CD4-positive, alpha-beta T cell treated with Interleukin-21 for 1 hour (primary cell): ENCODE results near the gene DNAAF5.

ENCODE experiments used
- DNase-seq: peaks from one replicate; pipeline ENCODE4 v3.0.0-alpha.2; 2020

DNAAF5 gene

DNA sequence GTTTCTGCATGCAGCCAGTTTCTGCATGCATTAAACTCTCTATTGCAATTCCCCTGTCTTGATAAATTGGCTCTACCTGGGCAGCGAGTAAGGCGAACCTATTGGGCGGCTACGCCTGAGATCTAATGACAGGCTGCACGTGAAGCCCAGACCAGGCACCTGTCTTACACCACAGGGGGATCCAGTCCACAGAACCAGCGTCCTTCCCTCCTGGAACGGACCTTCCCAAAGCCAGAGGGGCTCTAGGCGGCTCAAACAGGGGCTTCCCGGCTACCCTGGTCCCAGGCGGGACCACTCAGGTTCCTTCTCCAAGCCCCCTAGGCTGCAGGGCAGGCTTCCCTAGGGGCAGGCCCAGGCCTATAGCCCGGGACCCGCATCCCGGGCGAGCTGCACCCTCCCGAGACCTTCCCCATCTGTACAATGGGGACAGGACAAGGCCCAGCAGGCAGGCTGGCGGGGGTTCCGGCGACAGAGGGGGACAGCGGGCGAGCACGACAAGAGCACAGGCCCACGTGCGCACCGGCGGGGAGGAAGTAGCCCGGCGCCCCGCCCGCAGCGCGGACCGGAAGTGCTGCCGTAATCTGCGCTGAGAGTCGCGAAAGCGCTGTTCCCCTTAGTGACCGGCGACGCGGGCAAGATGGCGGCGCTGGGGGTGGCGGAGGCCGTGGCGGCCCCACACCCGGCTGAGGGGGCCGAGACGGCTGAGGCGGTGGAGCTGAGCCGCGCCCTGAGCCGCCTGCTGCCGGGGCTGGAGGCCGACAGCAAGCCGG is at the start of gene DNAAF5:
Gene DNAAF5 (plus strand): TSS at position 616 of the 770 bp plus-strand sequence. CDS start 22 bp downstream, at position 638.
- DNase-seq = peak; percentile 86

GRCh38 chr7:676972-677385 is 49.5 kb upstream of the DNAAF5 start:
- DNase-seq = no peak

DNA sequence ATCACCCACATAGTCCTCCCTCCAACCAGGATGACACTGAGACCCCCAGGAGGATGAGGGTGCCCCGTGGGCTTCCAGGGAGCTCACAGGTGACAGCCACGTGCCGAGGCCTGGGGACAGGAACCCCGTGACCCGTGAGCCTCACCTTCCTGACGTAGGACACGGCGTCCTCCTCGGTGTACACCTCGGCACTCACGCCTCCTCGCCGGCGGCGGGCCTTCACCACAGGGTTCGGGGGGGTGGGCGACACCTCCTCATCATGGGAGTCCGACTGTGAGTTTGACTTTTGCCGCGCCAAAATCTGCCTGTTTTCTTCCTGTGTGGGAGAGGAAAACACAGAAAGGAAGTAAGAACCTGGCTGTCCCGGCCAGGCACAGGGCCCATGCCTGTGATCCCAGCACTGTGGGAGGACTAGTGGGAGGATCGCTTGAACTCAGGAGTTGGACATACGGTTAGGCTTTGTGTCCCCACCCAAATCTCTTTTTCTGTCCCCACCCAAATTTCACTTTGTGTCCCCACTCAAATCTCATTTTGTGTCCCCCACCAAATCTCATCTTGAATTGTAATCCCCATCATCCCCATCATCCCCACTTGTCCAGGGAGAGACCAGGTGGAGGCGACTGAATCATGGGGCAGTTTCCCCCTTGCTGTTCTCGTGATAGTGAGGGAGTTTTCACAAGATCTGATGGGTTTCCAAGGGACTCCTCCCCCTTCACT is 45.9 kb upstream of the DNAAF5 start:
- no peak for DNase-seq

- no peak for DNase-seq
Measured at GRCh38 chr7:681551-682307, 44.8 kb upstream of the DNAAF5 start.

- DNase-seq = no peak
Measured at GRCh38 chr7:682810-683209, 43.7 kb upstream of the DNAAF5 start.

DNA sequence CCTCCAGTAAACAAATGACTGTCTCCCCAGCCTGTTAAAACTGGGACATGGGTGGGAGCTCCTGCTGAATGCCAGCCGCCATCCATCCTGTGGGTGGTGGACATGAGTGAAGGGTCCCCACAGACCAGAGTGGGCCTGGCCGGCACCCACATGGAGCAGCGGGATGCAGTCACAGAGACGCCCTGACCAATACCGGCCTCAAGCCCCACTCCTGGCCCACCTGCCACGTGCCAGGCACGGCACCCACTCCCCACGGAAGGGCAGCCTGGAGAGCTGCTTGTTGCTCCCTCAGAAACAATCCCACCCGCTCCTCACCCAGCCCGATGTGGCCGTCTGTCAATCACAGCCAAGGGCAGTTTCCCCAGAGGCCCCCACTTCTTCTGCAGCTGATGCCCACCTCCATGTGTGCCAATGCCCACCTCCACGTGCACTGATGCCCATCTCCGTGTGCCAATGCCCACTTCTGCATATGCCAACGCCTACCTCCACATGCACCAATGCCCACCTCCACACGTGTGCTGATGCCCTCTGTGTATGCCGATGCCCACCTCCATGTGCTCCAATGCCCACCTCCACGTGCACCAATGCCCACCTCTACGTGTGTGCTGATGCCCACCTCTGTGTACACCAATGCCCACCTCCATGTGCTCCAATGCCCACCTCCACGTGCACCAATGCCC is 42.8 kb upstream of the DNAAF5 start:
- DNase-seq = no peak

DNA sequence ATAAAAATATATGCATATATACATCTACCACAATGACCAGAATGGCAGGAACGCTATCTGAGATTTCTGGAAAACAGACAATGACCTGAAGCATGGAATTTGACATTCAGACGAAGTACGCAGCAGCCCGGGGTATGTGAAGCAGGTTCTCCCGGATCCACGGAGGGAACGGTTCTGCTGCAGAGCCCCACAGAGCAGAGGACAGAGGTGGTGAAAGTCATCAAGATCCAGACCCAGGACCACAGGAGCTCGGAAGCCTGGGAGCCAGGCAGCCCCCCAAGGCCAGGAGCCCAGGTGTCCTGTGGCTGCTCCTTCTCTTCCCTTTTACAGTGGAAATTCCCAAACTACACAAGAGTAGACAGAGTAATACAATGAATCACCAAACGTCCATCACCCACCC is 42.1 kb upstream of the DNAAF5 start:
- no peak for DNase-seq

- no peak for DNase-seq
Measured at GRCh38 chr7:685540-685939, 41.0 kb upstream of the DNAAF5 start.

GRCh38 chr7:690478-691360 is 35.8 kb upstream of the DNAAF5 start:
- DNase-seq = no peak

DNA sequence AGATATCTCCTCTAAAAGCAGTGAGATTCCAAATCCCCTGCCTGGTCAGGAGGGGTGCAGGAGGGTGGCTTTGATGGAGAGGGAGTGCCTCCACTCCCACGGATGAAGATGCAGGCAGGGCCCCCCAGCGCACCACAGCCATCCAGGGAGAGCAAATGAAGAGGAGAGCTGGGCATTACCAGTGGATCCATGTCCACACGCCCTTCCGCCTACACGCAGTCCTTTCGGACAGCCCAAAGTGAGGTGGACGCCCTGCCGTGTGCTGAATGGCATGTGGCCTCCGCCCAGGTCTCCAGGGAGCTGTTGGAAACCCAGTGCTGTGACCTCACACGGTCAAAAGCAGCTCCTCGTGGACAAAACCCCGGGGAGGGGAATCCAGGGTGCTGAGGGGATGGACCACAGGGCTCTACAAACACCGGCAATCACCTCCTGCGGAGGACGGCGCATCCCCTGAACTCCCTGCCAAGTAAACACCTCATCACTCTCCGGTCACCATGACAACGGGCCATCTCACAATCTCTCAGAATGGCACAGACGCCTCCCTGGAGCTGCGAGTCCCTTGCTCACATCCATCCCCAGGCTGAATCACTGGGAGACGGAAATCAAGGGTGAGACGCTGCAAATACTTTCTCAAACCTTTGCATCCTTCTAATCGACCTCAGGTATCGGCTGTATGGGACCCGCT is 35.0 kb upstream of the DNAAF5 start:
- no peak for DNase-seq

DNA sequence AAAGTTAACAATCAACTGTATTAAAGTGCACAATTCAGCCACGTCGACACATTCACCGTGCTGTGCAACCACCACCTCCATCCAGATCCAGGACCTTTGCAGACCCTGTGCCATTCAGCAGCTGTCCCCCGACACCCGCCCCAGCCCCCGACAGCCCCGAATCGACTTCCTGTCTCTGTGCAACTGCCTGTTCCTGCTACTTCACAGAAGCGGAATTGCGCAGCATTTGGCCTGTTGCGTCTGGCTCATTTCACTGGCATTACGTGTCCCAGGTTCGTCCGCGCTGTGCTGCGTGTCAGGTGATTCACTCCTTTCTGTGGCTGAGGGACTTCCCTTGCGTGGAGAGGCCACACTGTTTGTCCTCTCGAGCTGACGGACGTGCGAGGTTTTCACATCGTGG is 33.2 kb upstream of the DNAAF5 start:
- no peak for DNase-seq

DNA sequence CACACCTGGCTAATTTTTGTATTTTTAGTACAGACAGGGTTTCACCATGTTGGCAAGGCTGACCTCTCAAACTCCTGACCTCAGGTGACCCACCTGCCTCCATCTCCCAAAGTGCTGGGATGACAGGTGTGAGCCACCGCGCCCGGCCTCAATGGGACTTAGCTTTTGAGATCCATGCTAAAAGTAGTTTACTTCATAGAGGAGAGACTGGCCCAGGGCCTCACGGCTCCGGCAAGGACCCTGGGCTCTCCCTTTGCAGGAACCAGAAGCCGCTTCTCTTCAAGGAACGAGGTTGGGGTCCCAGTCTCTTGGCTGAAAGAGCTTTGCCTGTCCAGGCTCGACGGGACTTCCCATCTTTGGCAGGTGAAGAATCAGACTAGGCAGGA is 30.1 kb upstream of the DNAAF5 start:
- DNase-seq = no peak

DNA sequence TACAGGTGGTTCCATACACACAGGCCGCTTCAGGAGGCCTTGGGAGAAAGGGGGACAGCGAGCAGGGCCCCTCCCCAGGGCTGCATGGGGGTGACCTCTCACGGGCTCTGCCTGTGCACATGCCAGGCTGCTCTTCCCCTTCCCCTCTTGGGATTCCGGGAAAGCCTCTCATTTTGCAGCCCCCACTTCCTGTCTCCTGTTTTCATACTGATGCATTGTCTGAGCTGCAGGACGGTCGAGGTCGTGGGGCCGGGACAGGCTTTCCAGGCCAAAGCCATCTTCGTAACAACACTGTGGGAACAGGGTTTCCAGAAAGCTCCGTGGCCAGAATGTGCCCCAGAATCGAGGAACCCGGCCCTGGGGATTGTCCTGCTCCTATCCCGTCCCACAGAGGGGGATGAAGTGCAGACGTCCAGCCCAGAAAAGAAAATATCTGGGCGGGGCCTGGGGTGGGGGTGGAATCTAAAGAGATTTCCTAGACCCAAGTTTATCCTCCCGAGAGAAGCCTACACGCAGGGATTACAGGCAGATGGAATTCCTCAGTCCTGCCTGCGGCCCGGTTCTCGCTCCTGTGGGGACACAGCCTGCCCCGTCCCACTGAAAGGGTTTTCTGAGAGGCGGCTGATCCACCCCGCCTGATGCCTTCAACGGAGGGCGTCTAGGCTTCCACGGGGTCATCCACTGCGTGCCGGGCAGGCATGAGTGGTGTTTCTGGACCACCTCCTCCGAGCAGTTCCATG is 29.5 kb upstream of the DNAAF5 start:
- DNase-seq = no peak

DNA sequence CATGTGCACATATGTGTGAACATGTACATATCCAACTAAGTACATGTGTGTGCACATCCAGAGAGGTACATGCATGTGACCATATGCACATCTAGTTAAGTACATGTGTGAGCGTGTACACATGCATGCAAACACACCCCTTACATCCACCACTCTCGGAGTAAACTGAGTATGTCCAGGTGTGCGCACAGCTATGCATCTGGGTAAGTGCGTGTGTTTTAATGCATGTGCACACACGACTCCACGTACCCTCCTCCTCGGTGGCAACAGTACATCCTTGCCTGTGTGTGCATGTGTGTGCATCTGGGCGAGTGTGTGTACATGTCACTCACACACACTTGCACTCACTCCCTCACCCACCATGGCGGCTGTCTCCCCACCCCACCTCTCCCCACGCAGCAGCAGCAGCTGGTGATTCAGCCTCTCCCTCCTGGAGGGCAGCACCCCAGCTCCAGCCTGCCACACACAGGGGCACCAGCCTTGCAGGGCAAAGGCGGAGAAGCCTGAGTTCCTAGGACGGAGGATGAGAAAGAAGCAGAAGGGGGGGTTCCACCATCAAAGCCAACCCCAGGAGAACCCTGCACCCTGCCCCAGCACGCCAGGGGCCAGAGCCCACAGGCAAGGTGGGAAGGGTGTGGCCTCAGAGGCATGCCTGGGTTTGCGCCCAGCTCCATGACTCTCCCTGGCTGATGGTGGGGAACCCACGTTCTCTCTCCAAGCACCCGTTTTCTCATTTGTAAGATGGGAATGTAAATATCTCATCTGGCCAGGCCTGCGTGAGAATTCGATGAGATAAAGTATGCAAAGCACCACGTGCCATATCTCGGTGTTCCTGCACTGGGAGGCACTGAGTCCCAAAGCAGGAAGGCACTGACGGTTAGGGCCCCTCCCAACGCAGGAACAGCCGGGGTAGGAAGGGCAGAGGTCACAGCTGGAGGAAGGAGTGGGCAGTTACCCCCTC is 27.7 kb upstream of the DNAAF5 start:
- DNase-seq = no peak

DNA sequence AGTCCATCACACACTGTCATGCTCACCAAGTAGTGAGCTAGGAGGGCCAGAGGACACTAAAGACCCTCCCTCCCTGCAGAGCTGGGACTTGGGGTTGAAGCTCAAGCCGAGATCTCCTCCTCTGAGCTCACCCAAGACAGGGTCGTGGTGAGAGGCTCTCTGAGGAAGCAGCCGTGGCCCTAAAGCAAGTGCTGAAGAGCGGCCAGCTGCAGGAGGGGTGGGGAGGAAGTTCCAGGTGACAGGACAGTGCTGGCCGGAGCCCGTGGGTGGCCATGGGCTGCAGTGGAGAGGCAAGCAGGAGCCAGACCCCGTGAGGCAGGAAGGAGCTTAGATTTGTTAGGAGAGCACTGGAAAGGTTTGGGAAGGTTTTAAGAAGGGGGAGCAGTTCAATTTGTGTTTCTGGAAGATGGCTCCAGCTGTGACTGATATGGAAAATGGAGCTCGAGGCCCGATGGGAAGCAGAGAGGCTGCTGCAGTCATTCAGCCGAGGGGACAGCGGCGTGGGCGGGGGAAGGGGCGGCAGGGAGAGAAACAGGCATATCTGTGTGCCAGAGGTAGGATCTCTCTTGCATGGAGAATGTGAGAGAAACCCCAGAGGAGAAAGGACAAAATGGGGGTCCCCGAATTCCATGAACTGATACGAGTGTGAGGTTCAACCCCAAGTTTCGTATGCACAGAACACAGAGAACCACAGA is 26.9 kb upstream of the DNAAF5 start:
- DNase-seq = no peak

- DNase-seq = no peak
Measured at GRCh38 chr7:701086-701671, 25.3 kb upstream of the DNAAF5 start.

DNA sequence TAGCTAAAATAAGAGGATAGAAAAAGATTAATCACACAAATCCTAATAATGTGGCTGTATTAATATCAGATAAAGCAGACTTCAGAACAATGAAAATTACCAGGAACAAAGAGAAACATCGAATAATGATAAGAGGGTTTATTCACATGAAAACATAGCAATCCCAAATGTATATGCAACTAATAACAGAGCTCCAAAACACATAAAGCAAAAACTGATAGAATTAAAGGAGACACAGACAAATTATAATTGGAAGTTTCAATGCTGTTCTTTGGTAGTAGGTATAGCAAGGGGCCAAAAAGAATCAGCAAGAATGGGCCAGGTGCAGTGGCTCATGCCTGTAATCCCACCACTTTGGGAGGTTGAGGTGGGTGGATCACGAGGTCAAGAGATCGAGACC is 23.4 kb upstream of the DNAAF5 start:
- no peak for DNase-seq

DNA sequence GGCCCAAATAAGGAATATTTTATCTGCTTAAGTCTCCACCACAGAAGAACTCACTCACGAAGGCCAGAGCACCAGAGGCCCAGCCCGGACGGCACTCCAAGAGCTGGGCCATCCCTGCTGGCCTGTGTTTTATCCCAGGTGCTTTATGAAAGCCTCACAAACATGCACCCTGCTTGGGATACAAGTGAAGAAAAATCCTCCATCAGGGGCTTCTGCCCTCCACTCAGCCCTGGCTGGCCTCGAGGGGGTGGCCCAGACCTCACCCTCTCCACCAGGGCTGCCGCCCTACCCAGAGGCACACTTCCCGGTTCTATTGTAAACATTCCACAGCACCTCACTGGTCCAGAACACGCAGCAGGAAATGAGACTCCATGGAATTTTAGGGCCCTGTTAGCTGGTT is 19.8 kb upstream of the DNAAF5 start:
- no peak for DNase-seq
